ENCODE results near the gene ZDHHC17.

The ZDHHC17 gene

DNA sequence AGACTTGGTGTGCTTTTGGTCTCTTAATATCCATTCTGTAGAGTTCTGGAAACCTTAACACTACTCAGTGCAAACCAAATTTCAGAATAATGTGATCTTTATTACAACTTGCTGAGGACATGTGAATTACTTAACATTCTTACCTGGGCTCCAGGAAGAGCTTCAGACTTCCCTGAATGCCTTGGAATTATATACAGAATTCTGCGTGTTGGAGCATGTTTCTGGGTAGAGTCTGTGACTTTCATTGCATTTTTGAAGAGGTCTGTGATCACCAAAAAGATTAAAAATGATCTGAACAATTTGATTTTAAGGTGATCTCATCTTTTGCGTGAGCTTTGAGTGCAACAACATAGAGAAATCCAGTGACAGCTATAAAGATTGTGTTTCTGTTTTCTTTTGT lies 35.4 kb downstream of the ZDHHC17 start:
- Histone ChIP-seq H3K27ac (no peak overlapping the region), H3K4me1 (no peaks in the 10 kb centered on the region), H3K4me3 (no peak overlapping the region), H3K9me3 (replicated peaks in 1 of 11) (peaks cover 40 to 57% (median 49%) of the 10 kb centered on the region in 11 experiments), H3K9ac (no peak overlapping the region), H3K36me3 (peaks cover 69 to 77% (median 74%) of the 10 kb centered on the region in 11 experiments), H4K20me1 (peaks cover 0 to 47% (median 27%) of the 10 kb centered on the region in 11 experiments; a peak in 16 of 22 replicates), H3K4me2 (no peak overlapping the region), H3K27me3 (no peaks in the 10 kb centered on the region)
- TF ChIP-seq Cebpa-rat (IDR thresholded peaks at IDR 0.05), result no peak

DNA sequence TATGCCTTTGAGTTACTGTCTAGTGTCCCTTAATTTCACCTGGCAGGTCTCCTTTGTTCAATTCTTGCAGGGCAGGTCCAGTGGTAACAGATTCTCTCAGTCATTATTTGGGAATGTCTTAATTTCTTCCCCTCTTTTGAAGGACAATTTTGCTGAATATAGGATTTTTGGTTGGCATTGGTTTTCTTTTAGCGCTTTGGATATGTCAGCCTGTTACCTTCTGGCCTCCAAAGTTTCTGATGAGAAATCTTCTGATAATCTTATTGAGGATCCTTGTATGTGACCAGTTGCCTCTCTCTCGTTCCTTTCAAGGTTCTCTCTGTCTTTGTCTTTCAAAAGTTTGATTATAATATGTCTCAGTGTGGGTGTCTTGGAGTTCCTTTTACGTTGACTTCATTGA lies 38.1 kb downstream of the ZDHHC17 start:
- no peak overlapping the region for H3K4me3 ChIP-seq
- TF ChIP-seq Cebpa-rat (IDR thresholded peaks at IDR 0.05), result no peak
- peaks cover 88 to 100% (median 94%) of the 10 kb centered on the region in 11 experiments for H3K36me3 ChIP-seq
- H3K27ac ChIP-seq, result no peak overlapping the region
- peaks cover 0 to 29% (median 14%) of the 10 kb centered on the region in 11 experiments; a peak in 11 of 22 replicates for H4K20me1 ChIP-seq
- peaks cover 40 to 57% (median 49%) of the 10 kb centered on the region in 11 experiments for H3K9me3 ChIP-seq (replicated peaks in 1 of 11)
- no peak overlapping the region for H3K4me2 ChIP-seq
- H3K27me3 ChIP-seq, result no peaks in the 10 kb centered on the region
- H3K4me1 ChIP-seq, result no peaks in the 10 kb centered on the region
- no peak overlapping the region for H3K9ac ChIP-seq

DNA sequence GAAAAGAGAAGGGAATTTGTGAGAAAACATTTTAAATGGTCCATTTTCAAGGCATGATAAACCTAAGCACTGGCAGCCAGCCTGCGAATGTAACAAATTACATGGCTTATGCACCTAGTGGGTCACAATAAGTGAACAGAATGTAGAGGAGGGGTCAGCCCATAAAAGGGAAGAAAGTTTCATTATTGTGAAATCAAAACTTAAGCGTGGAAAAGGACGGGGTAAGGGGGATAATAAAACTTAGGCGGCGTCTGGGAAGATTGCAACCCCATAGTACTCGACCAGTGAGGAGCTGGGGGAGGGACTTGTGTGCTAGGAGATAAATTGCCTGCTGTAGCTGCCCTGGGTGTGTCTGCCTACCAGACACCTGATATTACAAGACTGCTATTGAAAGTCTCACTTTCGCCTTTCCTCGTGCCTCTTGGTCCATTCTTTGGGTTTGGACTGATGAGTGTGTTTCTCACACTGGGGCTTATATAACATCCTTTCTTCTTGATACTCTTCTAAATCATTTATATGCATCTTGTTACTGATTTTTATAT lies 40.6 kb downstream of the ZDHHC17 start:
- H3K4me2 ChIP-seq, result no peak overlapping the region

DNA sequence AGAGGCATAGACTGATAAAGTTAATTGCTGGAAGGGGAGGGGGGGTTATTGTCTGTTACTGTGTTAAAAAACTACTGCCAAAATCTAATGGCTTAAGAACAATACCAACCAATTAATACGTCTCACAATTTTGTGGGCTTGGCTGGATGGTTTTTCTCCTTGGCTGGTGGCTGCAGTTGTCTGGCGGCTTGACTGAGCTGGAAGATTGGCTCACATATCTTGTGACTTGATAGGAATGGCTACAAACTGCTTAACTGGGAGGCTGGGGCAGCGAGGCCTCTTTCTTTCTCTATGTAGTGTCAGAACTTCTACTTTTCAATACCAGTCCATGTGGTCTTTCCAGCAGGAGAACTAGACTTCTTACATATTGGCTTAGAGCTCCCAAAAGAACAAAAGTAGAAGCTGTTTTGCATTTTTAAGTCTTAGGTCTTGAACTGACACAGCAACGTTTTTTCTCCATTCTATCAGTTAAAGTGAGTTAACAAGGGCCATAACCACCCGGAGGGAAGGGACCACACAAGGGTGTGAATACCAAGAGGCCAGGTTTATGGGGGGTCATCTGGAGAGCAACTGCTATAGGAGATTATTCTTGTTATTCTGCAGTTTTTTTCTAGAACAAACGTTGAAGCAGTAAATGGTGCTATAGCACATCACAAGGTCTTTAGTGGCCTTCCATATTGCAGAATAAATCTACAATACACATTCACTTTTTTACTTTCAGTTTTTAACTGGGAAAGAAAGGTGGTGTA lies 46.9 kb downstream of the ZDHHC17 start:
- Histone ChIP-seq H3K4me2 (no peak overlapping the region), H3K9me3 (replicated peaks in 1 of 11) (no peaks in the 10 kb centered on the region), H3K4me1 (no peaks in the 10 kb centered on the region), H3K36me3 (peaks cover 49 to 98% (median 80%) of the 10 kb centered on the region in 11 experiments), H4K20me1 (peaks cover 0 to 9% (median 0%) of the 10 kb centered on the region in 11 experiments; a peak in 3 of 22 replicates), H3K27me3 (no peaks in the 10 kb centered on the region), H3K9ac (no peak overlapping the region), H3K4me3 (no peak overlapping the region), H3K27ac (no peak overlapping the region)
- no peak for TF ChIP-seq Cebpa-rat (IDR thresholded peaks at IDR 0.05)

More for the DNA sequence above, 40.6 kb downstream of the ZDHHC17 start:
- Histone ChIP-seq H3K36me3 (peaks cover 81 to 99% (median 88%) of the 10 kb centered on the region in 11 experiments), H3K27me3 (no peaks in the 10 kb centered on the region), H3K9ac (no peak overlapping the region), H3K9me3 (replicated peaks in 1 of 11) (peaks cover 29 to 37% (median 35%) of the 10 kb centered on the region in 11 experiments), H3K4me1 (no peaks in the 10 kb centered on the region), H3K4me3 (no peak overlapping the region), H4K20me1 (peaks cover 0 to 23% (median 9%) of the 10 kb centered on the region in 11 experiments; a peak in 9 of 22 replicates), H3K27ac (no peak overlapping the region)
- 0 out of 22 replicates have a peak, but pooled peaks of 1 of the 11 experiments have one; percentile 63 for TF ChIP-seq Cebpa-rat (IDR thresholded peaks at IDR 0.05)

- Histone ChIP-seq H4K20me1 (peaks cover 0 to 9% (median 0%) of the 10 kb centered on the region in 11 experiments; a peak in 2 of 22 replicates), H3K9me3 (replicated peaks in 1 of 11) (no peaks in the 10 kb centered on the region), H3K27me3 (no peaks in the 10 kb centered on the region), H3K4me3 (no peak overlapping the region), H3K27ac (no peak overlapping the region), H3K4me2 (no peak overlapping the region), H3K36me3 (peaks cover 43 to 98% (median 77%) of the 10 kb centered on the region in 11 experiments), H3K4me1 (no peaks in the 10 kb centered on the region), H3K9ac (no peak overlapping the region)
- peak in 1 of 11 experiments; percentile 21; a peak in 1 of 22 replicates for TF ChIP-seq Cebpa-rat (IDR thresholded peaks at IDR 0.05)
These were observed 48.1 kb downstream of the ZDHHC17 start for GRCh38 chr12:76811976-76812375.

GRCh38 chr12:76813265-76813664 lies 49.4 kb downstream of the ZDHHC17 start:
- Histone ChIP-seq H3K4me3 (no peak overlapping the region), H3K4me2 (no peak overlapping the region), H3K4me1 (no peaks in the 10 kb centered on the region), H3K27ac (no peak overlapping the region), H3K9ac (no peak overlapping the region), H3K9me3 (replicated peaks in 1 of 11) (no peaks in the 10 kb centered on the region), H4K20me1 (peaks cover 0 to 9% (median 0%) of the 10 kb centered on the region in 11 experiments; a peak in 2 of 22 replicates), H3K36me3 (peaks cover 30 to 98% (median 75%) of the 10 kb centered on the region in 11 experiments), H3K27me3 (no peaks in the 10 kb centered on the region)
- no peak for TF ChIP-seq Cebpa-rat (IDR thresholded peaks at IDR 0.05)

DNA sequence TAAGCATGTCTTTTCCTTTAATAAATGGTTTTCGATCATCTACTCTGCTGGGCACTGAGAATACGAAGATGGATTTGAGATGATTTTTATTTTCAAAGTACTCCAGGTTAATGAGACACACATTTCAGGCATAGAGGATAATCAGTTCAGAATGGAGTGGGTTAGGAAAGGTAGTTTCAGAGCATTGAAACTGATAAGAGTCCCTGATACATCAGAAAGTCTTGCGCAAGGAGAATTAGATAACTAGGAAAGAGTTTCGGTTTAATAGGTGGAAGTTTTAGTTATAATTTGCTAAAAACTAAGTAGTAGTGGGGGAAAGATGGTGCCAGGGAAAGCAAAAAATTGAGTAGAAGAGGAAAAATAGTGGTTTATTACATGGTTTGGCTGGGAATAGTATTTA lies 50.1 kb downstream of the ZDHHC17 start:
- H3K4me2 ChIP-seq, result no peak overlapping the region
- peaks cover 0 to 9% (median 0%) of the 10 kb centered on the region in 11 experiments; a peak in 2 of 22 replicates for H4K20me1 ChIP-seq
- no peak for TF ChIP-seq Cebpa-rat (IDR thresholded peaks at IDR 0.05)
- no peaks in the 10 kb centered on the region for H3K27me3 ChIP-seq
- no peaks in the 10 kb centered on the region for H3K9me3 ChIP-seq (replicated peaks in 1 of 11)
- H3K4me3 ChIP-seq, result no peak overlapping the region
- peaks cover 27 to 98% (median 76%) of the 10 kb centered on the region in 11 experiments for H3K36me3 ChIP-seq
- no peaks in the 10 kb centered on the region for H3K4me1 ChIP-seq
- H3K27ac ChIP-seq, result no peak overlapping the region
- H3K9ac ChIP-seq, result no peak overlapping the region

DNA sequence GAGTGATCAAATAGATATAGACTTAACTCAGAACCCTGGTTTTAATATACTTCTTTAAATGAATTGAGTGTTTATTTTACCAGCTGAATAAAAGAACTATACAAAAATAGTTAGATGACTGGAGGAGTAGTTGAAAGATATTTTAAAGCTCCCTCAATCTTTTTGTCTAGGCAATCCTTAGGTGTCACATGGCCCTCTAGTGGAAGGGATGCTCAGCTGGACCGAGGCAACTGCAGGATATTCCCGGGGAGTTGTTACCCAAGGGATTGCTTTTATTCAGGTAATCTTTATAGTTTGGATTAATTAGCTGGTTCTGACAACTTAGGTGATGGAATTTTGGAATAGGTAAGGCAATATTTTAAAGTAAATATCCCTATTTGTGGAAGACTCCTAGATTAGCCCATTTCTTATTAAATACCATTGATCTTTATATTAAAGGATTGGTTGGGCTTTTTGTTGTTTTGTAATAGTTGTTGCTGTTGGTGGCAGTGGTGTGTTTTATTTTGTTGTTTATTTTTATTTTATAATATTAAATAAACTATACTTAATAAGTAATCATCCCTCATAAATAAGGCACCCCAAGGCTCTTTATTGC lies 57.1 kb downstream of the ZDHHC17 start:
- no peak for TF ChIP-seq Cebpa-rat (IDR thresholded peaks at IDR 0.05)
- Histone ChIP-seq H3K27me3 (no peaks in the 10 kb centered on the region), H3K4me1 (no peaks in the 10 kb centered on the region), H3K27ac (no peak overlapping the region), H3K9me3 (replicated peaks in 1 of 11) (no peaks in the 10 kb centered on the region), H3K36me3 (peaks cover 26 to 79% (median 54%) of the 10 kb centered on the region in 11 experiments), H4K20me1 (peaks cover 0 to 10% (median 0%) of the 10 kb centered on the region in 11 experiments; a peak in 2 of 22 replicates), H3K4me3 (no peak overlapping the region), H3K4me2 (no peak overlapping the region), H3K9ac (no peak overlapping the region)

- Histone ChIP-seq H4K20me1 (no peaks in the 10 kb centered on the region), H3K4me1 (no peaks in the 10 kb centered on the region), H3K27ac (no peak overlapping the region), H3K4me3 (no peak overlapping the region), H3K9me3 (replicated peaks in 1 of 11) (peaks cover 16 to 21% (median 18%) of the 10 kb centered on the region in 11 experiments; a peak in 21 of 22 replicates), H3K9ac (no peak overlapping the region), H3K4me2 (no peak overlapping the region), H3K36me3 (peaks cover 58 to 86% (median 70%) of the 10 kb centered on the region in 11 experiments), H3K27me3 (no peaks in the 10 kb centered on the region)
- no peak for TF ChIP-seq Cebpa-rat (IDR thresholded peaks at IDR 0.05)
These were observed 66.5 kb downstream of the ZDHHC17 start for GRCh38 chr12:76830436-76830835.
